ENCODE results near the gene ADD1.

ADD1 gene

GRCh38 chr4:2879026-2879425 is 35.4 kb downstream of the ADD1 start:
- Histone ChIP-seq H4K20me1 (peaks cover 9 to 89% (median 27%) of the 10 kb centered on the region in 11 experiments; a peak in 17 of 22 replicates), H3K27me3 (no peaks in the 10 kb centered on the region), H3K9me3 (replicated peaks in 1 of 11) (no peaks in the 10 kb centered on the region), H3K4me3 (no peak overlapping the region), H3K4me1 (peaks cover 0 to 16% (median 2%) of the 10 kb centered on the region in 10 experiments; a peak in 7 of 20 replicates), H3K27ac (no peak overlapping the region), H3K4me2 (no peak overlapping the region), H3K36me3 (peaks cover 62 to 90% (median 84%) of the 10 kb centered on the region in 11 experiments), H3K9ac (no peak overlapping the region)
- no peak for TF ChIP-seq Cebpa-rat (IDR thresholded peaks at IDR 0.05)

GRCh38 chr4:2881431-2881830 is 37.8 kb downstream of the ADD1 start:
- Histone ChIP-seq H3K36me3 (peaks cover 75 to 98% (median 92%) of the 10 kb centered on the region in 11 experiments), H4K20me1 (peaks cover 4 to 83% (median 23%) of the 10 kb centered on the region in 11 experiments; a peak in 16 of 22 replicates), H3K4me1 (peaks cover 0 to 4% (median 0%) of the 10 kb centered on the region in 10 experiments; a peak in 1 of 20 replicates), H3K4me2 (no peak overlapping the region), H3K4me3 (no peak overlapping the region), H3K27me3 (no peaks in the 10 kb centered on the region), H3K9ac (no peak overlapping the region), H3K9me3 (replicated peaks in 1 of 11) (no peaks in the 10 kb centered on the region), H3K27ac (no peak overlapping the region)
- no peak for TF ChIP-seq Cebpa-rat (IDR thresholded peaks at IDR 0.05)

- H3K9me3 ChIP-seq (replicated peaks in 1 of 11) = no peaks in the 10 kb centered on the region
- peaks cover 0 to 4% (median 0%) of the 10 kb centered on the region in 10 experiments; a peak in 1 of 20 replicates for H3K4me1 ChIP-seq
- H3K4me3 ChIP-seq = no peak overlapping the region
- peaks cover 4 to 83% (median 23%) of the 10 kb centered on the region in 11 experiments; a peak in 16 of 22 replicates for H4K20me1 ChIP-seq
- TF ChIP-seq Cebpa-rat (IDR thresholded peaks at IDR 0.05) = no peak
- H3K36me3 ChIP-seq = peaks cover 79 to 94% (median 91%) of the 10 kb centered on the region in 11 experiments
- H3K4me2 ChIP-seq = no peak overlapping the region
- H3K27ac ChIP-seq = no peak overlapping the region
- no peak overlapping the region for H3K9ac ChIP-seq
- H3K27me3 ChIP-seq = no peaks in the 10 kb centered on the region
Observed at GRCh38 chr4:2882341-2882740, 38.7 kb downstream of the ADD1 start.

GRCh38 chr4:2886161-2886560 is 42.5 kb downstream of the ADD1 start:
- TF ChIP-seq Cebpa-rat (IDR thresholded peaks at IDR 0.05) = no peak
- no peaks in the 10 kb centered on the region for H3K9me3 ChIP-seq (replicated peaks in 1 of 11)
- no peaks in the 10 kb centered on the region for H3K27me3 ChIP-seq
- H3K4me1 ChIP-seq = peaks cover 0 to 8% (median under 1%) of the 10 kb centered on the region in 10 experiments; a peak in 4 of 20 replicates
- no peak overlapping the region for H3K4me3 ChIP-seq
- H4K20me1 ChIP-seq = peaks cover 0 to 87% (median 8%) of the 10 kb centered on the region in 11 experiments; a peak in 8 of 22 replicates
- no peak overlapping the region for H3K4me2 ChIP-seq
- no peak overlapping the region for H3K9ac ChIP-seq
- H3K36me3 ChIP-seq = peaks cover 73 to 97% (median 86%) of the 10 kb centered on the region in 11 experiments
- no peak overlapping the region for H3K27ac ChIP-seq

GRCh38 chr4:2886622-2887021 is 43.0 kb downstream of the ADD1 start:
- H3K36me3 ChIP-seq = peaks cover 73 to 98% (median 83%) of the 10 kb centered on the region in 11 experiments
- no peak for TF ChIP-seq Cebpa-rat (IDR thresholded peaks at IDR 0.05)
- H3K27ac ChIP-seq = no peak overlapping the region
- no peak overlapping the region for H3K4me2 ChIP-seq
- peaks cover 0 to 87% (median 8%) of the 10 kb centered on the region in 11 experiments; a peak in 8 of 22 replicates for H4K20me1 ChIP-seq
- no peak overlapping the region for H3K4me3 ChIP-seq
- H3K9me3 ChIP-seq (replicated peaks in 1 of 11) = no peaks in the 10 kb centered on the region
- no peaks in the 10 kb centered on the region for H3K27me3 ChIP-seq
- H3K4me1 ChIP-seq = peaks cover 0 to 11% (median 2%) of the 10 kb centered on the region in 10 experiments; a peak in 4 of 20 replicates
- no peak overlapping the region for H3K9ac ChIP-seq

- Histone ChIP-seq H3K36me3 (peaks cover 69 to 98% (median 82%) of the 10 kb centered on the region in 11 experiments), H3K27ac (no peak overlapping the region)
Observed at GRCh38 chr4:2887343-2887742, 43.7 kb downstream of the ADD1 start.

GRCh38 chr4:2888886-2889285 is 45.2 kb downstream of the ADD1 start:
- Histone ChIP-seq H3K27me3 (no peaks in the 10 kb centered on the region), H3K4me2 (no peak overlapping the region), H3K36me3 (peaks cover 61 to 97% (median 82%) of the 10 kb centered on the region in 11 experiments), H3K4me3 (no peak overlapping the region), H3K9ac (no peak overlapping the region), H4K20me1 (peaks cover 0 to 84% (median 8%) of the 10 kb centered on the region in 11 experiments; a peak in 9 of 22 replicates), H3K9me3 (replicated peaks in 1 of 11) (no peaks in the 10 kb centered on the region), H3K27ac (no peak overlapping the region), H3K4me1 (peaks cover 0 to 11% (median 2%) of the 10 kb centered on the region in 10 experiments; a peak in 4 of 20 replicates)
- TF ChIP-seq Cebpa-rat (IDR thresholded peaks at IDR 0.05) = no peak

More at GRCh38 chr4:2887343-2887742, 43.7 kb downstream of the ADD1 start:
- Histone ChIP-seq H4K20me1 (peaks cover 0 to 87% (median 8%) of the 10 kb centered on the region in 11 experiments; a peak in 8 of 22 replicates), H3K9me3 (replicated peaks in 1 of 11) (no peaks in the 10 kb centered on the region), H3K27me3 (no peaks in the 10 kb centered on the region), H3K4me3 (no peak overlapping the region), H3K4me2 (no peak overlapping the region), H3K9ac (no peak overlapping the region; a peak in 1 of 22 replicates), H3K4me1 (peaks cover 0 to 11% (median 2%) of the 10 kb centered on the region in 10 experiments; a peak in 4 of 20 replicates)
- TF ChIP-seq Cebpa-rat (IDR thresholded peaks at IDR 0.05) = no peak

GRCh38 chr4:2891294-2891693 is 47.6 kb downstream of the ADD1 start:
- Histone ChIP-seq H3K9me3 (replicated peaks in 1 of 11) (no peaks in the 10 kb centered on the region), H4K20me1 (peaks cover 0 to 73% (median 8%) of the 10 kb centered on the region in 11 experiments; a peak in 9 of 22 replicates), H3K36me3 (peaks cover 63 to 97% (median 82%) of the 10 kb centered on the region in 11 experiments), H3K4me1 (peaks cover 0 to 11% (median 0%) of the 10 kb centered on the region in 10 experiments; a peak in 3 of 20 replicates), H3K27ac (no peak overlapping the region), H3K9ac (peak overlapping the region in 3 of 11 experiments; percentile 8 to 48 (median 8); a peak in 2 of 22 replicates), H3K27me3 (no peaks in the 10 kb centered on the region), H3K4me3 (no peak overlapping the region), H3K4me2 (no peak overlapping the region)
- no peak for TF ChIP-seq Cebpa-rat (IDR thresholded peaks at IDR 0.05)

GRCh38 chr4:2893772-2894171 is 50.1 kb downstream of the ADD1 start:
- no peak overlapping the region for H3K27ac ChIP-seq

More at GRCh38 chr4:2893772-2894171, 50.1 kb downstream of the ADD1 start:
- peaks cover 0 to 66% (median 4%) of the 10 kb centered on the region in 11 experiments; a peak in 8 of 22 replicates for H4K20me1 ChIP-seq
- no peak overlapping the region for H3K9ac ChIP-seq
- H3K9me3 ChIP-seq (replicated peaks in 1 of 11) = no peaks in the 10 kb centered on the region
- H3K27me3 ChIP-seq = no peaks in the 10 kb centered on the region
- no peak overlapping the region for H3K4me2 ChIP-seq
- TF ChIP-seq Cebpa-rat (IDR thresholded peaks at IDR 0.05) = no peak
- H3K4me3 ChIP-seq = no peak overlapping the region
- peaks cover 70 to 97% (median 87%) of the 10 kb centered on the region in 11 experiments for H3K36me3 ChIP-seq
- peaks cover 0 to 11% (median 0%) of the 10 kb centered on the region in 10 experiments; a peak in 3 of 20 replicates for H3K4me1 ChIP-seq
